MCF 10A (cell line): ENCODE data around the gene CEACAM16. TPM values are rescaled to one million over a fixed set of nuclear protein-coding genes. Genes with fewer than 3 reads are reported as not detected.
"Not testable (repeated sequence)": the region's sequence is repeated elsewhere in the genome, so short reads cannot be mapped to it uniquely, and the experiment has no call there.

Source experiments
- BruUV-seq: library from RNA; stranded (reverse); fragments of 400-500 nt; replicated peaks from 2 replicates; lab custom pipeline; 2021; lab: Mats Ljungman, UMichigan
- CTCF ChIA-PET: fragments of 300-600 bp; sonication (Branson Sonifier 250); formaldehyde crosslinking; extraction: SDS; loops from one replicate; lab custom pipeline; 2021; ENCODE audit warnings: antibody characterized with exemption, inconsistent platforms; lab: Yijun Ruan, JAX
- POLR2A ChIA-PET: fragments of 300-600, 350-650 bp; sonication (Branson Sonifier 250); formaldehyde crosslinking; extraction: SDS; loops from one replicate; lab custom pipeline; 2020; ENCODE audit warnings: antibody characterized with exemption, inconsistent platforms; lab: Yijun Ruan, JAX
- DNase-seq: peaks from one replicate; pipeline ENCODE4 v3.0.0-alpha.2; 2018; ENCODE audit not compliant: unreplicated experiment
- H3K27ac Mint-ChIP-seq: one replicate; pipeline ENCODE4 v1.8.0; 2022; ENCODE audit warnings: mild to moderate bottlenecking, low read depth, mixed read lengths; ENCODE audit not compliant: unreplicated experiment
- H3K27me3 Mint-ChIP-seq: one replicate; pipeline ENCODE4 v1.8.0; 2022; ENCODE audit warnings: mixed read lengths; ENCODE audit not compliant: insufficient read depth, unreplicated experiment
- H3K36me3 Mint-ChIP-seq: one replicate; pipeline ENCODE4 v1.8.0; 2022; ENCODE audit warnings: mild to moderate bottlenecking, moderate library complexity, mixed read lengths; ENCODE audit not compliant: insufficient read depth, unreplicated experiment
- H3K4me1 Mint-ChIP-seq: one replicate; pipeline ENCODE4 v1.8.0; 2022; ENCODE audit warnings: mixed read lengths; ENCODE audit not compliant: insufficient read depth, unreplicated experiment
- H3K4me3 Mint-ChIP-seq: one replicate; pipeline ENCODE4 v1.8.0; 2022; ENCODE audit warnings: mild to moderate bottlenecking, moderate library complexity, mixed read lengths; ENCODE audit not compliant: unreplicated experiment
- H3K9me3 Mint-ChIP-seq: one replicate; pipeline ENCODE4 v1.8.0; 2022; ENCODE audit warnings: mixed read lengths; ENCODE audit not compliant: unreplicated experiment
- CTCF ChIP-seq: fragments of 200-600 bp; IDR thresholded peaks from one replicate; pipeline ENCODE4 v1.8.0; 2022; ENCODE audit warnings: antibody characterized with exemption, mild to moderate bottlenecking; ENCODE audit not compliant: unreplicated experiment
- intact Hi-C: fragments of 100-400 bp; cut with micrococcal nuclease; formaldehyde crosslinking; loops from 2 replicates; pipeline ENCODE4 v1.14.1; 2022
- total RNA-seq: library from RNA; stranded (reverse); gene quantifications from 2 replicates; pipeline ENCODE4 v1.2.3, GENCODE V29; 2022

Gene CEACAM16
- total RNA-seq, 1 experiment from 2014 or later, result not detected

- no TSS peak for BruUV-seq
- Mint-ChIP-seq H3K27me3 (no peaks in the 10 kb centered on the region), H3K36me3 (peaks cover 29% of the 10 kb centered on the region), H3K4me3 (no peak overlapping the region), H3K9me3 (no peaks in the 10 kb centered on the region), H3K27ac (no peak overlapping the region), H3K4me1 (peaks cover 7% of the 10 kb centered on the region)
- intact Hi-C loops, result no loop called here
- no peak for DNase-seq
- no peak for TF ChIP-seq CTCF
- CTCF ChIA-PET, result interaction anchor here (1.1 kb wide), 1 partner anchor 111 kb away, joined by 4 read pairs; no protein-coding TSS in a partner anchor
- POLR2A ChIA-PET, result no interaction called here
These were observed 16.1 kb upstream of the CEACAM16 start for GRCh38 chr19:44682807-44683206.

- no TSS peak for BruUV-seq
These were observed 15.3 kb upstream of the CEACAM16 start for GRCh38 chr19:44683434-44684210.

GRCh38 chr19:44684396-44684795 lies 14.6 kb upstream of the CEACAM16 start:
- BruUV-seq, H3K27me3 Mint-ChIP-seq, H3K4me3 Mint-ChIP-seq, POLR2A ChIA-PET, H3K27ac Mint-ChIP-seq, intact Hi-C loops, H3K9me3 Mint-ChIP-seq, DNase-seq: not testable (repeated sequence)
- CTCF ChIA-PET, result interaction anchor here (0.8 to 1.1 kb wide), 2 partner anchors 13 to 38 kb away, joined by 3 to 5 read pairs; partner anchors contain the start of gene CEACAM19
- Mint-ChIP-seq H3K36me3 (peaks cover 22% of the 10 kb centered on the region), H3K4me1 (peaks cover 14% of the 10 kb centered on the region)

More at GRCh38 chr19:44683434-44684210, 15.3 kb upstream of the CEACAM16 start:
- no peak overlapping the region for H3K4me3 Mint-ChIP-seq
- TF ChIP-seq CTCF, result no peak
- ChIA-PET CTCF (interaction anchor here (0.6 to 1.1 kb wide), 3 partner anchors 12 to 1492 kb away, joined by 3 to 5 read pairs (median 3); partner anchors contain the start of gene CEACAM19), POLR2A (no interaction called here)
- no peaks in the 10 kb centered on the region for H3K9me3 Mint-ChIP-seq
- H3K27me3 Mint-ChIP-seq, result no peaks in the 10 kb centered on the region
- H3K27ac Mint-ChIP-seq, result no peak overlapping the region
- peaks cover 7% of the 10 kb centered on the region for H3K4me1 Mint-ChIP-seq
- H3K36me3 Mint-ChIP-seq, result peaks cover 29% of the 10 kb centered on the region
- intact Hi-C loops, result no loop called here
- DNase-seq, result no peak

GRCh38 chr19:44684892-44685863 lies 13.8 kb upstream of the CEACAM16 start:
- ChIA-PET POLR2A (interaction anchor here (0.6 to 0.9 kb wide), 3 partner anchors 39 to 111 kb away, joined by 3 read pairs; no protein-coding TSS in a partner anchor), CTCF (no interaction called here)
- DNase-seq, result peak; percentile 83
- Mint-ChIP-seq H3K9me3 (no peaks in the 10 kb centered on the region), H3K27ac (no peak overlapping the region), H3K4me3 (no peak overlapping the region), H3K36me3 (peaks cover 14% of the 10 kb centered on the region), H3K27me3 (no peaks in the 10 kb centered on the region), H3K4me1 (peaks cover 20% of the 10 kb centered on the region)
- TF ChIP-seq CTCF, result no peak
- BruUV-seq, result no TSS peak
- intact Hi-C loops, result no loop called here
